ENCODE results near the gene ABHD1. TPM values are rescaled to one million over a fixed set of nuclear protein-coding genes. Genes with fewer than 3 reads are reported as not detected.

The ABHD1 gene
- total and polyA plus RNA-seq, 2 experiments from 2014 or later, result 0.38 to 0.55 TPM

GRCh38 chr2:27084297-27085061 is 39.1 kb upstream of the ABHD1 start:
- H3K36me3 Mint-ChIP-seq (ENCODE audit: low read depth), result no peaks in the 10 kb centered on the region
- no peak for ATAC-seq
- Histone ChIP-seq H3K36me3 (ENCODE audit: insufficient read depth) (no peaks in the 10 kb centered on the region), H3F3A (replicated peaks; ENCODE audit: low read depth) (peaks cover 8% of the 10 kb centered on the region; the same call in 1 of the 2 replicates), H3K27me3 (ENCODE audit: insufficient read depth) (peaks cover 16% of the 10 kb centered on the region), H3K79me2 (replicated peaks; ENCODE audit: insufficient read depth) (no peaks in the 10 kb centered on the region), H2AFZ (no peak overlapping the region), H3K9me2 (ENCODE audit: insufficient read depth) (no peaks in the 10 kb centered on the region), H3K4me3 (no peak overlapping the region), H3K27ac (ENCODE audit: low read depth) (no peak overlapping the region), H4K20me1 (replicated peaks; ENCODE audit: insufficient read depth) (no peaks in the 10 kb centered on the region), H3K4me1 (ENCODE audit: insufficient read depth) (peaks cover 15% of the 10 kb centered on the region), H3K4me2 (no peak overlapping the region)
- H3K4me1 Mint-ChIP-seq, result peaks cover 39% of the 10 kb centered on the region
- peak overlapping the region; percentile 21; the same call in 1 of the 3 replicates for H3K4me3 Mint-ChIP-seq
- no peaks in the 10 kb centered on the region; the same call in 2 of the 3 replicates for H3K9me3 Mint-ChIP-seq
- DNase-seq (ENCODE audit: low spot score), result no peak
- peak overlapping the region; percentile 84 for H3K27ac Mint-ChIP-seq
- peaks cover 29% of the 10 kb centered on the region for H3K27me3 Mint-ChIP-seq (ENCODE audit: insufficient read depth, low read depth, poor library complexity)
- TF ChIP-seq ZNF114 (CRISPR knock-in tag; IDR thresholded peaks at IDR 0.05), result no peak
- no peak for TF ChIP-seq REST (IDR thresholded peaks at IDR 0.05; ENCODE audit: unreplicated experiment)
- TF ChIP-seq ETS1 (IDR thresholded peaks at IDR 0.05), result no peak
- no peak for TF ChIP-seq CTCF (conservative IDR thresholded peaks at IDR 0.05; ENCODE audit: low read depth in 2 of 2)
- TF ChIP-seq EZH2phosphoT487 (IDR thresholded peaks at IDR 0.05; ENCODE audit: unreplicated experiment), result no peak

GRCh38 chr2:27085062-27085672 is 38.4 kb upstream of the ABHD1 start:
- Histone ChIP-seq H3K4me3 (peak overlapping the region; percentile 87), H3K27me3 (ENCODE audit: insufficient read depth) (peaks cover 16% of the 10 kb centered on the region), H3K36me3 (ENCODE audit: insufficient read depth) (no peaks in the 10 kb centered on the region), H3K27ac (ENCODE audit: low read depth) (no peak overlapping the region), H3K79me2 (replicated peaks; ENCODE audit: insufficient read depth) (no peaks in the 10 kb centered on the region), H4K20me1 (replicated peaks; ENCODE audit: insufficient read depth) (no peaks in the 10 kb centered on the region), H3F3A (replicated peaks; ENCODE audit: low read depth) (peaks cover 8% of the 10 kb centered on the region; the same call in 1 of the 2 replicates), H3K4me2 (peak overlapping the region; percentile 91), H2AFZ (peak overlapping the region; percentile 99), H3K9me2 (ENCODE audit: insufficient read depth) (no peaks in the 10 kb centered on the region), H3K4me1 (ENCODE audit: insufficient read depth) (peaks cover 15% of the 10 kb centered on the region)
- Mint-ChIP-seq H3K4me3 (peak overlapping the region; percentile 55), H3K4me1 (peaks cover 37% of the 10 kb centered on the region), H3K27me3 (ENCODE audit: insufficient read depth, low read depth, poor library complexity) (peaks cover 29% of the 10 kb centered on the region), H3K36me3 (ENCODE audit: low read depth) (no peaks in the 10 kb centered on the region), H3K27ac (no peak overlapping the region), H3K9me3 (no peaks in the 10 kb centered on the region; the same call in 2 of the 3 replicates)
- no peak for DNase-seq (ENCODE audit: low spot score)
- no peak for ATAC-seq
- TF ChIP-seq JUNB (IDR thresholded peaks at IDR 0.05; ENCODE audit: unreplicated experiment), result no peak
- no peak for TF ChIP-seq STAT1 (IDR thresholded peaks at IDR 0.05; ENCODE audit: unreplicated experiment)
- TF ChIP-seq ETS1 (IDR thresholded peaks at IDR 0.05), result no peak
- TF ChIP-seq NANOG (IDR thresholded peaks at IDR 0.05; ENCODE audit: borderline replicate concordance), result no peak
- TF ChIP-seq ZNF331 (CRISPR knock-in tag; IDR thresholded peaks at IDR 0.05; ENCODE audit: low read depth), result no peak
- TF ChIP-seq EZH2 (IDR thresholded peaks at IDR 0.05; ENCODE audit: low read depth, unreplicated experiment), result no peak
- TF ChIP-seq REST (IDR thresholded peaks at IDR 0.05; ENCODE audit: unreplicated experiment), result no peak

All from GM23338 (cell line).